Measurements from ENCODE around the gene IGFBP5.

- no peak for TF ChIP-seq CTCF (conservative IDR thresholded peaks at IDR 0.05; ENCODE audit: low read length)
- TF ChIP-seq EZH2phosphoT487 (IDR thresholded peaks at IDR 0.05; ENCODE audit: borderline replicate concordance, low read depth, low read length) = no peak
Measured at GRCh38 chr2:216648105-216648504, 47.2 kb downstream of the IGFBP5 start.
